ENCODE results near the gene HMX3. TPM values are rescaled to one million over a fixed set of nuclear protein-coding genes. Genes with fewer than 3 reads are reported as not detected.
A peak's percentile ranks its signal among the peaks of the same experiment; 100 is the strongest.

The HMX3 gene
- polyA plus RNA-seq, 1 donor from 2014 or later, result not detected

GRCh38 chr10:123092635-123093414 lies 42.9 kb upstream of the HMX3 start:
- peaks cover 19% of the 10 kb centered on the region for H3K27me3 ChIP-seq (ENCODE audit: insufficient read depth, low read depth, low read length)
- no peaks in the 10 kb centered on the region for H3K79me2 ChIP-seq (replicated peaks; ENCODE audit: insufficient read depth, low read length)
- H4K20me1 ChIP-seq (ENCODE audit: insufficient read depth), result no peaks in the 10 kb centered on the region
- no peaks in the 10 kb centered on the region for H3K9me3 ChIP-seq (ENCODE audit: low read length)
- no peaks in the 10 kb centered on the region for H3F3A ChIP-seq (ENCODE audit: insufficient read depth, low read length, poor library complexity, severe bottlenecking)
- peak overlapping the region; percentile 2 for H3K27ac ChIP-seq (ENCODE audit: low read length)
- no peak overlapping the region for H2AFZ ChIP-seq (ENCODE audit: low read depth, low read length)
- H3K4me2 ChIP-seq (ENCODE audit: low read length), result no peak overlapping the region
- no peak overlapping the region for H3K9ac ChIP-seq (ENCODE audit: low read length)
- no peaks in the 10 kb centered on the region for H3K36me3 ChIP-seq (ENCODE audit: insufficient read depth, low read length)
- TF ChIP-seq POLR2AphosphoS5 (IDR thresholded peaks at IDR 0.05) (peak; percentile 38), EZH2 (IDR thresholded peaks at IDR 0.05; ENCODE audit: borderline replicate concordance, insufficient read depth, low read length, poor library complexity, severe bottlenecking) (no peak)
- H3K9me2 ChIP-seq (ENCODE audit: insufficient read depth, low read length), result no peaks in the 10 kb centered on the region
- H3K4me3 ChIP-seq (ENCODE audit: low read length), result peak overlapping the region; percentile 2

DNA sequence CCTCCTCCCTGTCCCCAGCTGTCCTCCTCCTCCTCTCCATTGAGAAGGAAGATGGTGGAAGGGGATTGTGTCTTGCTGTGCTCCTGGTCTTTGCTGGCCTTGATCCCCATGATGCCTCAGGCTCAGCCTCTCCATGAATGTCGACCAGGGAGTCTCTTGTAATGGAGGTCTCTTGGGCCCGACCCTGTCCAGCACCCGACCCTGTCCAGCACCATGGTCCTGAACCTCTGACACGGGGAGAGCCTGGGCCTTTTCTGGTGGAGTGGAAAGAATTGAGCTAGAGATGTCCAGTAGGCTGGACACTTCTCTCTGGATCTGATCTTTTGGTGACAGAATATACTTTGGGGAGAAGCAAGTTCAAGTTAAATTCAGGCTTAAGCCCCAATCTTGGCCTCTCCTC lies 42.3 kb upstream of the HMX3 start:
- H3K36me3 ChIP-seq (ENCODE audit: insufficient read depth, low read length), result no peaks in the 10 kb centered on the region
- H3K4me3 ChIP-seq (ENCODE audit: low read length), result peak overlapping the region; percentile 2
- peaks cover 21% of the 10 kb centered on the region for H3K27me3 ChIP-seq (ENCODE audit: insufficient read depth, low read depth, low read length)
- no peaks in the 10 kb centered on the region for H4K20me1 ChIP-seq (ENCODE audit: insufficient read depth)
- no peak overlapping the region for H3K9ac ChIP-seq (ENCODE audit: low read length)
- no peak overlapping the region for H3K4me2 ChIP-seq (ENCODE audit: low read length)
- no peak overlapping the region for H3K27ac ChIP-seq (ENCODE audit: low read length)
- H3F3A ChIP-seq (ENCODE audit: insufficient read depth, low read length, poor library complexity, severe bottlenecking), result no peaks in the 10 kb centered on the region
- no peak for TF ChIP-seq EP300 (conservative IDR thresholded peaks at IDR 0.05; ENCODE audit: poor library complexity, severe bottlenecking)
- no peak for TF ChIP-seq RAD21 (conservative IDR thresholded peaks at IDR 0.05)
- TF ChIP-seq EZH2 (IDR thresholded peaks at IDR 0.05; ENCODE audit: borderline replicate concordance, insufficient read depth, low read length, poor library complexity, severe bottlenecking), result no peak
- TF ChIP-seq TAF1 (IDR thresholded peaks at IDR 0.05; ENCODE audit: low read depth), result no peak
- no peak for TF ChIP-seq MXI1 (conservative IDR thresholded peaks at IDR 0.05; ENCODE audit: poor library complexity, severe bottlenecking)
- TF ChIP-seq POLR2AphosphoS5 (IDR thresholded peaks at IDR 0.05), result no peak
- no peak for TF ChIP-seq REST (IDR thresholded peaks at IDR 0.05; ENCODE audit: borderline replicate concordance)
- TF ChIP-seq SMC3 (conservative IDR thresholded peaks at IDR 0.05; ENCODE audit: poor library complexity), result no peak
- TF ChIP-seq CTCF (IDR thresholded peaks at IDR 0.05; ENCODE audit: poor library complexity, severe bottlenecking), result no peak
- H3K9me2 ChIP-seq (ENCODE audit: insufficient read depth, low read length), result no peaks in the 10 kb centered on the region
- no peak overlapping the region for H2AFZ ChIP-seq (ENCODE audit: low read depth, low read length)
- H3K9me3 ChIP-seq (ENCODE audit: low read length), result no peaks in the 10 kb centered on the region
- H3K79me2 ChIP-seq (replicated peaks; ENCODE audit: insufficient read depth, low read length), result no peaks in the 10 kb centered on the region
